Activated T-helper 1 cell treated with Interleukin-2 at 50 U/mL for 16 hours (primary cell): ENCODE data around the gene LAMP1.
"Not testable (repeated sequence)": the region's sequence is repeated elsewhere in the genome, so short reads cannot be mapped to it uniquely, and the experiment has no call there.

Source experiments
- DNase-seq: peaks from one replicate; pipeline ENCODE4 v3.0.0-alpha.2; 2020; ENCODE audit warnings: low read depth

Gene LAMP1

GRCh38 chr13:113327766-113328471 lies 30.9 kb downstream of the LAMP1 start:
- no peak for DNase-seq

GRCh38 chr13:113328851-113329250 lies 31.8 kb downstream of the LAMP1 start:
- no peak for DNase-seq

DNA sequence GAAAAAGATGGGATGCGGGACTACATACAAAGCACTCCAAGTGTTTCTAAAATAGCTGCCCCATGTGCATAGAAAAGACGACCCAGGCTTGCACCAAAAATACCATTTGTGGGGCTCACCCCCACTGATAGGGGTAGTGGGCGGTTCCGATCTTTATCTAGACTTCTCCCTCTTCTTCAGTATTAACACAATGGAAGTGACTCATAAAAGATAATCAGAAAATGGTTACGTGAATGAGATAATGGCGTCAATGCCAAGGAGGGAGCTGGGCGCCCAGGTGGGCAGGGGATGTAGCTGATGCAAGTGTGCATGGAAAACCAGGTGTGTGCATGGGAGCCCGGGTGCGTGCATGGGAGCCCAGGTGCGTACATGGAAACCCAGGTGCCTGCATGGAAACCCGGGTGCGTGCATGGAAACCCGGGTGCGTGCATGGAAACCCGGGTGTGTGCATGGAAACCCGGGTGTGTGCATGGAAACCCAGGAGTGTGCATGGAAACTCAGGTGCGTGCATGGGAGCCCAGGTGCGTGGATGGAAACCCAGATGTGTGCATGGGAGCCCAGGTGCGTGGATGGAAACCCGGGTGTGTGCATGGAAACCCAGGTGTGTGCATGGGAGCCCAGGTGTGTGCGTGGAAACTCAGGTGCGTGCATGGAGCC lies 32.7 kb downstream of the LAMP1 start:
- DNase-seq: no peak

- DNase-seq: no peak
Measured at GRCh38 chr13:113332615-113333014, 35.6 kb downstream of the LAMP1 start.

DNA sequence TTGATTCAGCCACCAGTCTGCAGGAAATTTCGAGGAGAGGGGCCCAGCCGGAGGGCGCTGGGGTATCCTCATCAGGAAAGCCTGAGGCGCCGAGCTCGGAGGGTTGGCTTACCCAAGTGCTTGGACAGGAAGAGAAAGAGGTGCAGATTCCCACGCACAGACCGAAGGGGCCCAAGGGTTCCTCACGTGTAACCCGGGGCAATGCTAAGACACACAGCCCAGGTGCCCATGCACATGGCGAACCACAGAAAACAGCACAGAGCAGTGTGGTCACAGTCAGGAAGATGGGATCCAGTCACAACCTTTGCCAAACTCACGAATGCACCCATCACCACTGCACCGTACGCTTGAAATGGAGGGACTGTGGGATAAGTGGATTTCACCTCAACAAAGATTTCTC lies 36.0 kb downstream of the LAMP1 start:
- DNase-seq: no peak

DNA sequence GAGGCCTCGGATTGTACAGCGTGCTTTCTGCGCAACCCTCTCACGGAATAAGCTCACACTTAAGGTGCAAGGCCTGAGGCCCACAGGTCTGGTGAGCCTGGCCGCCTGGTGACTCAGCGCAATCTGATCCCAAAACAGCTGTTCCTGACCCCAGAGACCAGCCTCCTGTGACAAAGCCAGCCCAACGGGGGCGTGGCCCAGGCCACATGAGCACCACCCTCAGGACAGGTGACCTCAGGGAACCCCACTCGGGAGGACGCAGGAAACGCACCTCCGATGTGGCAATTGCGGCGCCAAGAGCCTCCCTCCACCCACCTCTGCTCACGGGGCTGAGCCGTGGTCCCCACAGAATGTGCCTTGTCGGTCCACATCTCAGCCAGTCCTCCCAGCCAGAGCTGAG lies 40.5 kb downstream of the LAMP1 start:
- DNase-seq: no peak

GRCh38 chr13:113337976-113338375 lies 40.9 kb downstream of the LAMP1 start:
- DNase-seq: no peak

- no peak for DNase-seq
Measured at GRCh38 chr13:113338451-113338850, 41.4 kb downstream of the LAMP1 start.

GRCh38 chr13:113342820-113343691 lies 46.0 kb downstream of the LAMP1 start:
- DNase-seq: no peak

- no peak for DNase-seq
Measured at GRCh38 chr13:113343692-113343968, 46.6 kb downstream of the LAMP1 start.

DNA sequence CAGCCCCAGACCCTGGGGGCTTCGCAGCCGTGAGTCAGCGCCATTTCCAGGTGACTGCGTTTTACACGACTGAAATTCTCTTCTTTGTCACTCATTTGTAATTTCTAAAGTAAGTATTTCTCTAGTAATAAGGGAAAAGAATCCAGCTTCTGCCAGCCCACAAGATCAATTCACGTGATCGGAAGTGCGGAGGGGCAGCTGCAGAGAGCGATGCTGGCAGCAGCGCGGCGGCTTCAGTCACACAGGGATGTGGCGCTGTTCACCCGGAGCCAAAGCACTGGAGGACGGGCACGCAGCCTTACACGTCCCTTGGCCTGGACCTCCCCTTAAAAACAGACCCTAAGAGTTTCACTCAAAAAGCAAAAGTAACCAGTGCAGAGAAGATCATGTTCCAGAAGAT lies 48.4 kb downstream of the LAMP1 start:
- no peak for DNase-seq

DNA sequence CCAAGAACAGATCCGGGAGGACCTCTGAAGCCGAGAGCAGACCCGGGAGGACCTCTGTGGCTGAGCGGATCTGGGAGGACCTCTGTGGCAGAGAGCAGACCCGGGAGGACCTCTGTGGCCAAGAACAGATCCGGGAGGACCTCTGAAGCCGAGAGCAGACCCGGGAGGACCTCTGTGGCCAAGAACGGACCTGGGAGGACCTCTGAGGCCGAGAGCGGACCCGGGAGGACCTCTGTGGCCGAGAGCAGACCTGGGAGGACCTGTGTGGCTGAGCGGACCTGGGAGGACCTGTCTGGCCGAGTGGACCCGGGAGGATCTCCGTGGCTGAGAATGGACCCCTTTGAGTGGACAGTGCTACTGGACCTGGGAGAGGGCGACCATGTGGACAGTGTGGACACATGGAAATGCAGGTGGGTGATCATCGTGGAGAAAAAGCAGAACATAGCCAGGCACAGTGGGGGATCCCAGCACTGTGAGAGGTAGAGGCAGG lies 50.7 kb downstream of the LAMP1 start:
- not testable (repeated sequence) for DNase-seq

DNA sequence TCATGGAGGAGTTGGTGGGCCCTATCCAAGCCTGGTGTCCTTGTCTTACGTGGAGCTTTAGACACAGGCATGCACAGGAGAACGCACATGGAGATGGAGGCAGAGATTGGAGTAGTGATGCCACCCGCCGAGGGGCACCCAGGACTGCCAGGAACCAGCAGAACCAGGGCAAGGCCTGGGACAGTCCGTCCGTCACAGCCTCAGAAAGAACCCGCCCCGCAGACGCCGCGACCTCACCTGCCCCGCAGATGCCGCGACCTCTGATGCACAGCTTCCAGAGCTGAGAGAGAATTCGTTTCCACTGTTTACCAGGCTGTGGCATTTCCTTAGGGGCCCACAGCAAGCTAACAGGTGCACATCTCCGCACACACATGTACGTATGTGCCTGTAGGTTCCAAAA lies 51.6 kb downstream of the LAMP1 start:
- DNase-seq: no peak

- DNase-seq: no peak
Measured at GRCh38 chr13:113349050-113349449, 52.0 kb downstream of the LAMP1 start.

DNA sequence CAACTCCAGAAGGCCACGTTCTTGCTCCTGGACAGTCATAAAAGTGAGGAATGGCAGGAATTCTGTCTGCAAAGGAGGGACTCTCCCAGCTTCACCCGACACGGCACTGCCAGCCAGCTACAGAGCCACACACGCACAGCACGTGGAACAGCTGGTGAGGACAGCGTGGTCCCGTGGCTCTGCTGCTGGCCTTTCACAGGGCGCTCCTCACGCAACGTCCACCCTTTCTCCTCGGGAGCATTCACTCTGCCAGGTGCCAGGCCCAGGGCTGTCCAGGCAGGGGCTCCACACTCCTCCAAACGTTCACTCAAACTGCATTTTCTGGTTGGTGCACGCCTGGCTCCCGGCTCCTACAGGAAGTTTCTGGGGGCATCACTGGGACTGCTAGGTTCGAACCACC lies 52.5 kb downstream of the LAMP1 start:
- no peak for DNase-seq

DNA sequence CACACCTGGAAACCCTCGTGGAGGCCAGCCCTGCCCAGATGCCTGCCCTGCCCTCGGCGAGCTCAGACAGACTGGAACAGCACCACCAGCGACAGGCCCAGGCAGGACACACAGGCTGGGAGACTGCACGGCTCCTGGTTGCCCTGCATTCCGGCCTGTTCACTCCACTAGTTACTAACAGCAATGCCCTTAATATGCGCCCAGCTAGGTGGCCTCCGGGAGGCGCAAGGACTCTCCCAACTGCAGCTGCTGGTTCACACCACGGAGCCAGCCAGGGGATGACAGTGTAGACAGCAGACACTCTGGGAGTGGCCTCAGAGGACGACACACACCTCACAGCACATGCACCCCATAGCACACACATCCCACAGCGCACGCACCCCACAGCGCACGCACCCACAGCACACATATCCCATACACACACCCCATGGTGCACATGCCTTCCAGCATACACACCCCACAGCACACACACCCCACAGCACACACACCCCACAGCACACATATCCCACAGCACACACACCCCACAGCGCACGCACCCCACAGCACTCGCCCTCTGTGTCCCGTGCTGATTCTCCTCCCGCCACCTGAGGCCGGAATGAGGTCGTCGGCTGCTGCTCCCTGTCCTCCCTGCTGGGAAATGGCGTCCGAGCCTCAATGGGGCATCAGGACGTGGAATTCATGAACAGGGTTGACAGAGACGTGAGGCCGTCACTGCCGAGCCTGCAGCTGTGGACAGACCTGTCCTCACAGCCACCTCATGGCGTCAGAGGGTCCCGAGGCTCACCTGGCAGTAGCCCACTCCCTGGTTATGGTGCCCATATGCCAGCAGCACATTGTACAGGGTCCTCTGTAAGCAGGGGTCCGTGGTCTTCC lies 53.3 kb downstream of the LAMP1 start:
- no peak for DNase-seq

GRCh38 chr13:113350938-113351335 lies 53.9 kb downstream of the LAMP1 start:
- no peak for DNase-seq

- no peak for DNase-seq
Measured at GRCh38 chr13:113351514-113352026, 54.5 kb downstream of the LAMP1 start.

- no peak for DNase-seq
Measured at GRCh38 chr13:113353254-113353653, 56.2 kb downstream of the LAMP1 start.

DNA sequence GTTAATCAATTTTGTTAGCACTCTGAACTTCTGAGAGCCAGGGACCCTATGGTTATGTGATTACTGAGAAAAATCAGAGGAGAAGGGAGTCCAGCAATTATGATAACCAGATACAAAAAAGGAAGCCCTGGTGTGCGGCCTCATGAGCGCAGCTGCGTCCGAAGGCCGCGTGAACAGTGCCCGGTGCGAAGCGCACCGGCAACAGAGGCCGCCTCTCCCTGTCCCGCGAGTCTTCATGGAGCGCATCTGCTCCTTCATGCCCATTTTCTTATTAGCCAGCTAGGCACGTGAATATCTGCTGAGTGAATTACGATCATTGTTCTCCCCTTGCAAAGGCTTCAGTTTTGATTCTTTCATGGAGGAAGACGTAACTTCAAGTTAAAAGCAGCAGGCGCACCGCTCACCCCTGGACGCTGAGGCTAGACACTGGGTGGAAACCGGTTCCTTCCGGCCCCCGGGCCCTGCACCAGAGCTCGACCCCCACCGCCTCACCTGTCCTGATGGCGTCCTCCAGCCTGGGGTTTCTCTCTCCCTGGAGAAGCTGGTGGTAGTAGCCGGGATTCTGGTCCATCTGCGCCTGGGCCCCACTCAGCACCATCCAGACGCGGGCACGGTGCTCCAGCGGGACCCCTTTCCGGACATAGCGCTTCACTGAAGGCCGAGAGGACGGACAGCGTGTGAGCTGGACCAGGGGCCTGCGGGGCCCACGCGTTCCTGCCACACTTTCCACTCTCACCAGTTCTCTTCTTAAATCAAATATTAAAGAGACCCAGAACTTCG lies 58.0 kb downstream of the LAMP1 start:
- DNase-seq: no peak

DNA sequence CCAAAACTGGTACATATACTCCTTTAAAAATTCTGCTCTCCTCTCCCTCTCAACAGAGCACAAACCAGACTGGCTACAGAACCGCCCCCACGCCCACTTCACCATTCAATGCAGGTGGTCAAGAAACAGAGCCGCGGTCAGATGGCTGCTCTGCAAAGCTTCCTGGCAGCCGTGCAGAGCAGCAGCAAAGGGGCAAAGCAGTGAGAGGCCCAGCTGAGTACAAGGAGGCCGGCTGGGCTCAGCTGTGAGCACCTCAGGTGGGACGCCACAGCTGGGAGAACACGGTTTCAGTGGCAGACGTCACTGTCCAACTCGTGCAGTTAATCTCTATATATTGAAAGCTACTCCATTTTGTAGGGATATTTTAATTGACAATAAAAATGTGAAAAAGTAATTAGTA lies 58.6 kb downstream of the LAMP1 start:
- no peak for DNase-seq
